Ishikawa (cell line): ENCODE measurements around the gene MRAP.

Experiments
- EGR1 ChIP-seq: IDR thresholded peaks from 2 replicates; pipeline ENCODE4 v1.6.1; 2012
- EP300 ChIP-seq: IDR thresholded peaks from 2 replicates; pipeline ENCODE4 v1.6.1; 2012; ENCODE audit warnings: borderline replicate concordance
- MAX ChIP-seq: IDR thresholded peaks from 2 replicates; pipeline ENCODE4 v1.6.1; 2012
- RAD21 ChIP-seq: IDR thresholded peaks from 2 replicates; pipeline ENCODE4 v1.6.1; 2012; ENCODE audit warnings: low read depth
- TAF1 ChIP-seq: IDR thresholded peaks from 2 replicates; pipeline ENCODE4 v1.6.1; 2012; ENCODE audit warnings: low read depth, mild to moderate bottlenecking
- YY1 ChIP-seq: IDR thresholded peaks from 2 replicates; pipeline ENCODE4 v1.6.1; 2012; ENCODE audit warnings: low read depth

GRCh38 chr21:32297449-32297848, 1.2 kb upstream of the MRAP start:
- TF ChIP-seq RAD21 (no peak), EP300 (no peak), YY1 (no peak), EGR1 (no peak), MAX (no peak), TAF1 (no peak)
